ENCODE data around the gene GGCX. TPM values are rescaled to one million over a fixed set of nuclear protein-coding genes. Genes with fewer than 3 reads are reported as not detected.

GGCX gene
- total RNA-seq: 58.2 and 59.6 TPM in 2 replicates
- long read RNA-seq, full-length matches to known transcripts: 135 of 187 reads
- long read RNA-seq, partial matches to known transcripts: 8 of 187 reads
- long read RNA-seq, other reads (novel, unspliced or antisense): 44 of 187 reads

GRCh38 chr2:85561280-85562212 is at the start of gene GGCX:
GGCX (minus strand) TSS chr2:85561493; CDS start chr2:85561428, 65 bp downstream.
- peak; percentile 96 for DNase-seq (ENCODE audit: extremely low spot score, unreplicated experiment)
- no peaks in the 10 kb centered on the region for H3K27me3 Mint-ChIP-seq (ENCODE audit: unreplicated experiment)
- peaks cover 24% of the 10 kb centered on the region for H3K4me1 Mint-ChIP-seq (ENCODE audit: unreplicated experiment)
- TF ChIP-seq, protein P1, sequence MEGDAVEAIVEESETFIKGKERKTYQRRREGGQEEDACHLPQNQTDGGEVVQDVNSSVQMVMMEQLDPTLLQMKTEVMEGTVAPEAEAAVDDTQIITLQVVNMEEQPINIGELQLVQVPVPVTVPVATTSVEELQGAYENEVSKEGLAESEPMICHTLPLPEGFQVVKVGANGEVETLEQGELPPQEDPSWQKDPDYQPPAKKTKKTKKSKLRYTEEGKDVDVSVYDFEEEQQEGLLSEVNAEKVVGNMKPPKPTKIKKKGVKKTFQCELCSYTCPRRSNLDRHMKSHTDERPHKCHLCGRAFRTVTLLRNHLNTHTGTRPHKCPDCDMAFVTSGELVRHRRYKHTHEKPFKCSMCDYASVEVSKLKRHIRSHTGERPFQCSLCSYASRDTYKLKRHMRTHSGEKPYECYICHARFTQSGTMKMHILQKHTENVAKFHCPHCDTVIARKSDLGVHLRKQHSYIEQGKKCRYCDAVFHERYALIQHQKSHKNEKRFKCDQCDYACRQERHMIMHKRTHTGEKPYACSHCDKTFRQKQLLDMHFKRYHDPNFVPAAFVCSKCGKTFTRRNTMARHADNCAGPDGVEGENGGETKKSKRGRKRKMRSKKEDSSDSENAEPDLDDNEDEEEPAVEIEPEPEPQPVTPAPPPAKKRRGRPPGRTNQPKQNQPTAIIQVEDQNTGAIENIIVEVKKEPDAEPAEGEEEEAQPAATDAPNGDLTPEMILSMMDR (IDR thresholded peaks at IDR 0.05): peak; percentile 44
- H3K27ac Mint-ChIP-seq (ENCODE audit: unreplicated experiment): peak within 1 kb of the TSS; percentile 96
- H3K4me3 Mint-ChIP-seq (ENCODE audit: unreplicated experiment): peak within 1 kb of the TSS; percentile 98
- no peaks in the 10 kb centered on the region for H3K9me3 Mint-ChIP-seq (ENCODE audit: unreplicated experiment)
- H3K36me3 Mint-ChIP-seq (ENCODE audit: unreplicated experiment): peaks cover 9% of the 10 kb centered on the region

- peaks cover 53% of the 10 kb centered on the region for H3K4me1 Mint-ChIP-seq (ENCODE audit: unreplicated experiment)
- no peak overlapping the region for H3K4me3 Mint-ChIP-seq (ENCODE audit: unreplicated experiment)
- peaks cover 12% of the 10 kb centered on the region for H3K36me3 Mint-ChIP-seq (ENCODE audit: unreplicated experiment)
- H3K9me3 Mint-ChIP-seq (ENCODE audit: unreplicated experiment): no peaks in the 10 kb centered on the region
- peak overlapping the region; percentile 54 for H3K27ac Mint-ChIP-seq (ENCODE audit: unreplicated experiment)
- H3K27me3 Mint-ChIP-seq (ENCODE audit: unreplicated experiment): no peaks in the 10 kb centered on the region
- TF ChIP-seq, protein P1 (IDR thresholded peaks at IDR 0.05): no peak
- DNase-seq (ENCODE audit: extremely low spot score, unreplicated experiment): no peak
These were observed 46.2 kb upstream of the GGCX start for GRCh38 chr2:85607268-85608215.

- H3K4me3 Mint-ChIP-seq (ENCODE audit: unreplicated experiment): peak overlapping the region; percentile 9
- H3K36me3 Mint-ChIP-seq (ENCODE audit: unreplicated experiment): peaks cover 12% of the 10 kb centered on the region
- H3K27me3 Mint-ChIP-seq (ENCODE audit: unreplicated experiment): no peaks in the 10 kb centered on the region
- TF ChIP-seq, protein P1 (IDR thresholded peaks at IDR 0.05): no peak
- H3K9me3 Mint-ChIP-seq (ENCODE audit: unreplicated experiment): no peaks in the 10 kb centered on the region
- H3K27ac Mint-ChIP-seq (ENCODE audit: unreplicated experiment): peak overlapping the region; percentile 70
- peaks cover 54% of the 10 kb centered on the region for H3K4me1 Mint-ChIP-seq (ENCODE audit: unreplicated experiment)
- no peak for DNase-seq (ENCODE audit: extremely low spot score, unreplicated experiment)
These were observed 44.8 kb upstream of the GGCX start for GRCh38 chr2:85606116-85606455.

GRCh38 chr2:85605406-85606115 is 44.3 kb upstream of the GGCX start:
- DNase-seq (ENCODE audit: extremely low spot score, unreplicated experiment): no peak
- Mint-ChIP-seq H3K9me3 (ENCODE audit: unreplicated experiment) (no peaks in the 10 kb centered on the region), H3K36me3 (ENCODE audit: unreplicated experiment) (peaks cover 12% of the 10 kb centered on the region), H3K27me3 (ENCODE audit: unreplicated experiment) (no peaks in the 10 kb centered on the region), H3K27ac (ENCODE audit: unreplicated experiment) (peak overlapping the region; percentile 70), H3K4me3 (ENCODE audit: unreplicated experiment) (peak overlapping the region; percentile 26), H3K4me1 (ENCODE audit: unreplicated experiment) (peaks cover 55% of the 10 kb centered on the region)
- TF ChIP-seq, protein P1 (IDR thresholded peaks at IDR 0.05): no peak

Measured in osteocyte (in vitro differentiated cells).